Measurements from ENCODE around the gene GADD45B. TPM values are rescaled to one million over a fixed set of nuclear protein-coding genes. Genes with fewer than 3 reads are reported as not detected.
A peak's percentile ranks its signal among the peaks of the same experiment; 100 is the strongest.
"Not testable (repeated sequence)": the region's sequence is repeated elsewhere in the genome, so short reads cannot be mapped to it uniquely, and the experiment has no call there.

The GADD45B gene
- total RNA-seq, 1 experiment from 2014 or later = 36.4 TPM

DNA sequence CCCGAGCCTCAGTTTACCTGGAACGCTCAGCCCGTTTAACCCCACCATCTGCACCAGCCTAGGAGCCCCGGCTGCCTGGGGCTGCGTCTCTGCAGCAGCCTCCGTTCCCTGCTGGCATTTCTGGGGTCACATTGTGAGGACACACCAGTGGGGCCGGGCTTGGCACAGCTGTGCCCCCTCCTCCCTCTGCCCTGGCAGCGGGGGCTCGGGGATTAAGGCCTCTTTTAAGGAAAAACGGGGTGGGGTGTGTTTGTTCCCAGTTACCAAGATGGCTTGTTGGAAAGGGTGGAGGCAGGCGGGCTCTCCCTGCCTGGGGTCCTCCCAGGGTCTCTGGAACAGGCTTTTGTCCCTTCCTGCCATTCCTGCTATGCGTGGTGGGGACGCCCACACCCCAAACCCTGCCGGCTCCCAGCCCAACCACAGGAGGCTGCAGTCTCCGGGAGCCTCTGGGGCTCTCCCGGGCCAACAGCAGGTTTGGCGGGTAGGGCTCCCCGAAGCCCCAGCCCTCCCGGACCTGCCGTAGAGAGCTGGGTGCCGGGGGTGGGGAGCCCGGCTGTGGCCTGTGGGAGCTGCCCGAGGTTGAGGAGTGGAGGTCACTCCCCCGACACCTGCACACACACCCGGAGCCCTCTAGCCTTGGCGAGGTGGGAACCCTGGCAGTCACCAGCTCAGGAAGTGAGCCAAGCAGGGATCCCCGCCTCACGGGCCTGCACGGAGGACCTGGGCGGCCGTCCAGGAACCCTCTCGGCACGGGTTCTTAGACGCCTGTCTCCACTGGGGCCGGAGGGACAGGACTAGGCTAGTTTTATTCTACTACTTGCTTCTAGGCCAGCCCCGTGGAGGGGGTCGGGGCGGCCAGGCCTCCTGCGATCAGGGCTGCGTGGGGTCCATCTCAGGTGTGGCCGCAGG is 36.9 kb downstream of the GADD45B start:
- H3K9me3 ChIP-seq = no peaks in the 10 kb centered on the region
- no peak overlapping the region for H3K4me3 ChIP-seq
- H3K36me3 ChIP-seq = no peaks in the 10 kb centered on the region
- H3K27me3 ChIP-seq = no peaks in the 10 kb centered on the region
- no peak for DNase-seq

DNA sequence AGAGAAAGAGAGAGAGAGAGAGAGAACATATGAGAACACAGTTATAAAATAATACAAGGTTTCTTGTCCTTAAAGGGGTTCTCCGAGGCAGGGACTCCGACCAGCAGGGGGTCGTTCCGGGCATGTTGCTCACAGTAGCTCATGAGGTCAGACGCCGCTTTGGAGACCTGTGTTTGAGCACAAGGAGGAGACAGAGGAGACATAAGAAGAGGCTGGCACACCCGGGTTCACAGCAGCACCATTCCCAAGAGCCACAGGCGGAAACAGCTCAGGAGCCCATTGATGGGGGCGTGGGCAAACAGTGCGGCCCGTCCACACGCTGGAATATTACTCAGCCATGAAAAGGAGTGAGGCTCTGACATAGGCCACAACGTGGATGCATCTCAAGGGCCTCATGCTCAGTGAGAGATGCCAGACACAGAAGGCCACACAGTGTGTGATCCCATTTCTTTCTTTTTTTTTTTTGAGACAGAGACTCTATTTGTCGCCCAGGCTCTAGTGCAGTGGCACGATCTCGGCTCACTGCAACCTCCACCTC is 39.1 kb downstream of the GADD45B start:
- no peak overlapping the region for H3K4me3 ChIP-seq
- no peaks in the 10 kb centered on the region for H3K27me3 ChIP-seq
- no peak for DNase-seq
- H3K36me3 ChIP-seq = no peaks in the 10 kb centered on the region
- H3K9me3 ChIP-seq = no peaks in the 10 kb centered on the region

DNA sequence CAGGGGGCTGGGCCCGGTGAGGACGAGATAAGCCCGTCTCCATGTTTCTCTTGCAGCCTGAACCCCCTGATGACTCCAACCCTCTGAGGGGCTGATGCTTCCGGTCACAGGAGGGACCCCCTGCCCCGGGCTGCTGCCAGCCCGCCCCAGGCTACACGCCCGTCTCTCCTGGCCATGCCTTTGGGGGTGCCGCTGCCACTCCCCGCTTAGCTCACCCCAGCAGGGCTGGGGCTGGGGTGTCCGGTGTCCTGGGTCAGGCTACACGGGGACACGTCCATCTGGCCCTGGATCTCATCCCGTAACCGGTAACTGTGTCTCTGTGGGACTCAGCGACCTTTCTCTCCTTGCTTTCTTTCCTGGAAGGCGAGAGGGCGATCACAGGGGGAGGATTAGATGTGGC is 40.8 kb downstream of the GADD45B start:
- no peaks in the 10 kb centered on the region for H3K36me3 ChIP-seq
- no peaks in the 10 kb centered on the region for H3K27me3 ChIP-seq
- H3K9me3 ChIP-seq = no peaks in the 10 kb centered on the region
- no peak overlapping the region for H3K4me3 ChIP-seq
- no peak for DNase-seq

DNA sequence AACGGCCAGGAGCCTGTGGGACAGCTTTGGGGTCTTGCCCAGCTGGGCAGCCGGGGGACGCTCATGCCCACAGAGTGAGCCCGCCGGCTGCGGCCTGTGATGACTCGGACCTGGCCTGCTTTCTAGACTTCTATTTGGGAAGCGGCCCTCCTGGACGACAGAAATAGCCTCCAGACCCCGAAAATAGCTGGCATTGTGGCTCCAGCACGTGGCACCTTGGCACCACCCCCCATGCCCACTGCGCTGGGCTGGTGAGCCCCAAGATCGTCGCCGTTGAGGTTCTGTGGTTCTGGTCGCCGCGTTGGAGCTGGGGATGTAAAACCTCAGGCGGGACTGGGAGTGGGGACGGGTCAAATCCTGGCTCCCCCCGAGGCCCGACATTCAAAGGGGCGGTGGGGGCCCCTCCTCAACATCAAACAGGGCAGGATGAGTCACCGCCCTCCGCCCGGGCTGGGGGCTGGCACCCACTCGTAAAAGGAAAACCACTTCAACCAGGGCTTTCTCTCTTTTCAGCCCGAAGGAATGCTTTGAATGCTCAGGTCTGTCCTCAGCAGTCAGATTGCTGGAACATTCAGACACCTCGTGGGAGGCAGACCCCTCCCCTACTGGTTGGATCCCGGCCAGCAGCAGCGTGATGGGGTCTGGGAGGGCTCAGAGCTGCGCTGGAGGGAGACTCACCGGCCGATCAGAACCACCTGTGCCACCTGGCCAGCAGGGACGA is 42.1 kb downstream of the GADD45B start:
- H3K27me3 ChIP-seq = no peaks in the 10 kb centered on the region
- H3K9me3 ChIP-seq = no peaks in the 10 kb centered on the region
- no peaks in the 10 kb centered on the region for H3K36me3 ChIP-seq
- no peak overlapping the region for H3K4me3 ChIP-seq
- no peak for DNase-seq

DNA sequence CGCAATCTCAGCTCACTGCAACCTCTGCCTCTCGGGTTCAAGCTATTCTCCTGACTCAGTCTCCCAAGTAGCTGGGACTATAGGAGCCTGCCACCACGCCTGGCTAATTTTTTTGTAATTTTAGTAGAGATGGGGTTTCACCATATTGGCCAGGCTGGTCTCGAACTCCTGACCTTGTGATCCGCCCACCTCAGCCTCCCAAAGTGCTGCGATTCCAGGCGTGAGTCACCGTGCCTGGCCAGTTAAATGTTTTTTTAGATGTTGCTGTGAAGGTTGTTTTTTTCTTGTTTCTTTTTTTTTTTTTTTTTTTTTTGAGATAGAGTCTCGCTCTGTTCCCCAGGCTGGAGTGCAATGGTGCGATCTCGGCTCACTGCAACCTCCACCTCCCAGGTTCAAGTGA is 42.9 kb downstream of the GADD45B start:
- H3K9me3 ChIP-seq, H3K4me3 ChIP-seq, H3K27me3 ChIP-seq, DNase-seq, H3K36me3 ChIP-seq: not testable (repeated sequence)

DNA sequence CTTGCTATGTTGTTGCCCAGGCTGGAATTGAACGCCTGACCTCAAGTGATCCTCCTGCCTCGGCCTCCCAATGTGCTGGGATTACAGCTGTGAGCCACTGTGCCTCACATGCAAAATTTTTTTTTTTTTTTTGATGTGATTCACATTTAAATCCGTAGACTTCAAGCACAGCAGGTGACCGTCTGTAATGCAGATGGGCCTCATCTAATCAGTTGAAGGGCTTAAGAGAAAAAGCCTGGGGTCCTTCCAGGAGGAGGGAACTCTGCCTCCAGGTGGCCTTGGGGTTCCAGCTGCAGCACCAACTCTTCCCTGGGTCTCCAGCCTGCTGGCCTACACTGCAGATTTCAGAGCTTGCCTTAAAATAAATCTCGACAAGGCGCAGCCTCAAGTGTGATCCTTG is 43.6 kb downstream of the GADD45B start:
- DNase-seq = no peak
- Histone ChIP-seq H3K36me3 (no peaks in the 10 kb centered on the region), H3K9me3 (no peaks in the 10 kb centered on the region), H3K4me3 (no peak overlapping the region), H3K27me3 (no peaks in the 10 kb centered on the region)

DNA sequence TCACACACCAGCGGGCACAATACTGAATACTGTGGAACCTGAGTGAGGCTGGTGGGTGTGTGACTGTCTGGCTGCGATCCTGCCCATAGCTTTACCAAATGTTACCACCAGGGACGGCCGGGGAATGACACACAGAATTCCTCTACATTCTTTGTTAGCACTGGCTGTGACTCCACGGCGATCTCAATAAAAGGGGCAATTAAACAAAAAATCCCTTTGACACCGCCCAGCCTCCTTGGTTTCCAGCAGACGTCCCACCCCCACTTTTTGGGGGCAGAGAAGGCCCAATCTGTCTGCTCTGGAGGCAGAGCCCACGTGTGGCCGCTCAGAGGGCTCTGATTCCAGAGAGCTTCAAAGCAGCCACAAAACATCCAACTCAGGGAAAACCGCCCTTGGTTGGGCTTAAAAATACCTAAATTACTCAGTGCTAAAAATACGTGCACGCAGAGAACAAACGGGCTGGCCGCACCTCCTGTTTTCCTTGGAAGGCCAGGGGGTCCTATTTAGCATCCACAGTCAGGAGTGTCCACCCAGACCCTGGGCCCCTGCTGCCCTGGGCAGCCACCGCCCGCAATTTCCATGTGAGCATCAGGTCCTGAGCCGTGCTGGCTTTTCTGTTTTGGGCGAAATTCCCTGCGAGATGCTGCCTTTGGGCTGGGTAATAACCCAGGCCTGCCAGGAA is 47.8 kb downstream of the GADD45B start:
- no peaks in the 10 kb centered on the region for H3K9me3 ChIP-seq
- no peaks in the 10 kb centered on the region for H3K27me3 ChIP-seq
- H3K36me3 ChIP-seq = no peaks in the 10 kb centered on the region
- no peak overlapping the region for H3K4me3 ChIP-seq
- no peak for DNase-seq

DNA sequence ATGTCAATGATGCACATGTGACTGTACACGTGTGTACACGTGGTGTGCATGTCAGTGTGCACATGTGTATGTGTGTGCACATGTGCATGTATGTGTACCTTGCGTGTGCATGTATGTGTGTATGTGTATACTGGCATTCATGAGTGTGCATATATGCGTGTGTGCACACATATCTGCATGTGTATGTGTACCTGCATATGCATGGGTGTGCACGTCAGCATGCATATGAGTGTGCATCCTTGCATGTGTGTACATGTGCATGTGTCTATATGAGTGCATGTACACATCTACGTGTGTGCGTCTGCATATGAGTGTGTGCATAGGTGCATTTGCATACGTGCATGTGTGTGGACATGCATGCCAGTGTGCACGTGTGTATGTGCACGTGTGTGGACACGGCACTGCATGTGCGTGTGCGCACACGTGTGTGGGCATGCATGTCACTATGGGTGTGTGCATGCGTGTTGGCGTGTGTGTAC is 48.5 kb downstream of the GADD45B start:
- Histone ChIP-seq H3K9me3 (no peaks in the 10 kb centered on the region), H3K4me3 (no peak overlapping the region), H3K27me3 (no peaks in the 10 kb centered on the region), H3K36me3 (no peaks in the 10 kb centered on the region)
- DNase-seq = no peak

DNA sequence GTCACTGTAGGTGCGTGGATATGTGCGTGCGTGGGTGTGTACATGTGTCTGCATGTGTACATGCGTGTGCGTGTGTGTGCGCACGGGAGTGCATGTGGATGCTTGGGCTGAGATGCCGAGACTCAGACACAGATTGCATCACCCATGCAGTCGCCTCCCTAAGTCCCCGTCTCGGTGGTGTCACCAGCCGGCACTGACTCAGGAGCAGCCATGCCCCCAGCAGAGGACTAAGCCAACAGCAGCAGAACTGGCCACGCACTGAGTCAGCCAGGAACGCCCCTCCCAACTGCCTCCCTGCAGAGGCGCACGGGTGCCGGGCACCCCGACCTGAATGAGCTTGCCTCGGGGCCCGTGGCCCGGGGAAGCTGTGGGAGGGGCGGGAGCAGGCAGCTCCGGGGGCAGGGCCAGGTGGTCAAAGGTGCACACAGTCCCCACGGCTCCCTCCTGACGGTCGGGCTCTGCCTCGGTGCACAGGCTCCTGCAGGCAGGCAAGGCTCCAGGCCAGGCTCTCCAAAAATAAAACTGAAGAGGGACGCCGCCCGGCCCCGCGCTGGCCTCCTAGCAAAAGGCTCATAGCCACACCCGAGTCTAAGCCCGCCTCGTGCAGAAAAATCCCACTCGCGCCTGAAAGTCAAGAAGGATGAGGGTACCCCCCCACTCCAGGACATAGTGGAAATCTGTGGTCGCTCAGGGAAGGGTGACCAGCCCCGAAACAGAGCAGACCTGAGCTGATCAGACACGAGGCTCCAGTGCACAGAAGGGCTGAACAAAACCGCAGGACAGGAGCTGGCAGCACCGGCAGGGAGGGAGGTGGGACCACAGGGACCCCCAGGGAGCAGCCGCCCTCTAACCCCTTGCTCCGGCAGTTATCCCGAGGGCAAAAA is 49.2 kb downstream of the GADD45B start:
- DNase-seq = peak; percentile 82
- peak overlapping the region; percentile 9; the same call in 1 of the 2 replicates for H3K4me3 ChIP-seq
- H3K27me3 ChIP-seq = no peaks in the 10 kb centered on the region
- no peaks in the 10 kb centered on the region for H3K9me3 ChIP-seq
- no peaks in the 10 kb centered on the region for H3K36me3 ChIP-seq

DNA sequence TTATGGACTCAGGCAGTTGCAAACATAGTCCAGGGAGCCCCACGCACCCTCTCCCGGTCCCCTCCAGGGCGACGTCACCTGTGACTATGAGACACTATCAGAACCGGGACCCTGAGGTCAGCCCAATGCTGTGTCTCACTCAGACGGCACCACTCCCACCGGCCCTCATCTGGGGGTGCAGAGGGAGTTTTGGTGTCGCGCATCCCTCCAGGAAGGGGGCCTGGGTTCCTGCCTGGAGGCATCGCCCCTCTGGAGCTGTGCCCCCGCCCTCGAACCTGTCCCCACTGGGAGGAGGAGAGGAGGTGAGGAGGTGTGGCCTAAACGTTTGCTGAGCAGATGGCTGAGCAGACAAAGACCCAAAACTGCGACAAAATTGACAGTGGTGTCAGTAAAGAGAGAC is 51.2 kb downstream of the GADD45B start:
- H3K27me3 ChIP-seq = no peaks in the 10 kb centered on the region
- H3K4me3 ChIP-seq = no peak overlapping the region
- H3K36me3 ChIP-seq = no peaks in the 10 kb centered on the region
- DNase-seq = no peak
- no peaks in the 10 kb centered on the region for H3K9me3 ChIP-seq

DNA sequence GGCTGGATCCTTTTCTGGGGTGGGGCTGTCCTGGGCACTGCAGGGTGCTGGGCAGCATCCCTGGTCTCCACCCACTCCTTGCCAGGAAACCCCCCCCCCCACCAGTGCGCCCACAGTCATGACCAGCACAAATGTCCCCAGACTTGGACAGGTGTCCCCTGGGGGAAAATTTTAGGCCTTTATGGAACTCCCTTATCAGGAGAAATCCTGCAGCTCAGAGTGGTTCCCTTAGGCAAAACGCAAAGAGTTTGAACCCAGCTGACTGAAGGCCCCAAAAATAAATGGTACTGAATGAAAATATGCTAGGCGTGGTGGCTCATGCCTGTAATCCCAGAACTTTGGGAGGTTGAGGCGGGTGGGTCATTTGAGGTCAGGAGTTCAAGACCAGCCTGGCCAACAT is 51.8 kb downstream of the GADD45B start:
- no peak for DNase-seq
- Histone ChIP-seq H3K27me3 (no peaks in the 10 kb centered on the region), H3K36me3 (no peaks in the 10 kb centered on the region), H3K4me3 (no peak overlapping the region), H3K9me3 (no peaks in the 10 kb centered on the region)

Other genes starting within 250 kb of the GADD45B start
- gene PLEKHJ1, start 239.8 kb upstream of the GADD45B start, total RNA-seq (2014; rRNA removed; shearing (Covaris generic); ENCODE audit: low replicate concordance) = 23.1 and 25.6 TPM in 2 replicates
- 5.5 and 23.7 TPM in 2 replicates for gene SF3A2, start 239.3 kb upstream of the GADD45B start, total RNA-seq (2014; rRNA removed; shearing (Covaris generic); ENCODE audit: low replicate concordance)
- 0.49 and 4.1 TPM in 2 replicates for gene AMH, start 226.8 kb upstream of the GADD45B start, total RNA-seq (2014; rRNA removed; shearing (Covaris generic); ENCODE audit: low replicate concordance)
- gene JSRP1, start 219.7 kb upstream of the GADD45B start, total RNA-seq (2014; rRNA removed; shearing (Covaris generic); ENCODE audit: low replicate concordance) = not detected in 2 replicates
- gene PEAK3, start 194.0 kb upstream of the GADD45B start, total RNA-seq (2014; rRNA removed; shearing (Covaris generic); ENCODE audit: low replicate concordance) = not detected in 2 replicates
- not detected in 2 replicates for gene LINGO3, start 168.0 kb upstream of the GADD45B start, total RNA-seq (2014; rRNA removed; shearing (Covaris generic); ENCODE audit: low replicate concordance)
- 73.8 and 259 TPM in 2 replicates for gene LSM7, start 147.5 kb upstream of the GADD45B start, total RNA-seq (2014; rRNA removed; shearing (Covaris generic); ENCODE audit: low replicate concordance)
- 14.9 and 17.8 TPM in 2 replicates for gene SPPL2B, start 147.4 kb upstream of the GADD45B start, total RNA-seq (2014; rRNA removed; shearing (Covaris generic); ENCODE audit: low replicate concordance)
- not detected in 2 replicates for gene TMPRSS9, start 115.9 kb upstream of the GADD45B start, total RNA-seq (2014; rRNA removed; shearing (Covaris generic); ENCODE audit: low replicate concordance)
- 17.2 and 34.5 TPM in 2 replicates for gene TIMM13, start 48.5 kb upstream of the GADD45B start, total RNA-seq (2014; rRNA removed; shearing (Covaris generic); ENCODE audit: low replicate concordance)
- gene LMNB2, start 19.2 kb upstream of the GADD45B start, total RNA-seq (2014; rRNA removed; shearing (Covaris generic); ENCODE audit: low replicate concordance) = 124 and 171 TPM in 2 replicates
- 0.20 TPM in 1 of 2 replicates, not detected in the other for gene GNG7, start 226.6 kb downstream of the GADD45B start, total RNA-seq (2014; rRNA removed; shearing (Covaris generic); ENCODE audit: low replicate concordance)
- 8.9 and 11.6 TPM in 2 replicates for gene DIRAS1, start 245.2 kb downstream of the GADD45B start, total RNA-seq (2014; rRNA removed; shearing (Covaris generic); ENCODE audit: low replicate concordance)

Measured in MG63 (cell line).